Measurements from ENCODE around the gene PAQR3. TPM values are rescaled to one million over a fixed set of nuclear protein-coding genes. Genes with fewer than 3 reads are reported as not detected.
A peak's percentile ranks its signal among the peaks of the same experiment; 100 is the strongest.

Gene PAQR3
- polyA plus RNA-seq, 3 donors: 2.7 to 5.6 (median 5.2) TPM

DNA sequence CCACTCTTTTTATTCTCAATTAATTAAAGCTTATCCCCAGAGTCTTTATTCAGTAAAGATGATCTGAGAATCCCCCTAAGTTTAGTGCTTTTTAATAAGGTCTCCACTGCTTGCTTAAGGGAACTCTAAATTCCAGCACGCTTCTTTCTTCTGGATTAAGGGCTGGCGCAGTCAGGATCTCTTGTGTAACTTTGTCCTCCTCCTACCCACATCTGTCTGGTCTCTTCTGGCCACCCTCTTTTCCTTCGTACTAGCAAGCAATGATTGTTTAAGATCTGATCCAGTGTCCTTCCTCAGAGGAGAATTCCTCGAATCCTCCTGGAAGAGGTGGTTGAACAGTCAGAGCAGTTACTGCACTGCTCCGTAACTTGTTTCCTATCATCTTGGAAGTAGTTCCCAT lies 14.0 kb upstream of the PAQR3 start:
- no peak for DNase-seq
- Mint-ChIP-seq H3K27me3 (ENCODE audit: low read depth in 3 of 3) (peaks cover 1 to 5% (median 3%) of the 10 kb centered on the region in 3 donors), H3K36me3 (no peaks in the 10 kb centered on the region), H3K4me1 (no peaks in the 10 kb centered on the region), H3K9me3 (no peaks in the 10 kb centered on the region), H3K4me3 (no peak overlapping the region), H3K27ac (no peak overlapping the region)
- Histone ChIP-seq H3K27me3 (ENCODE audit: control insufficient read depth in 2 of 2, insufficient read depth in 2 of 2, low read length in 2 of 2) (peaks cover 0 to 3% of the 10 kb centered on the region in 2 donors), H3K4me3 (replicated peaks in 1 of 3; ENCODE audit: low read depth in 2 of 3, low read length in 3 of 3) (no peak overlapping the region), H3K36me3 (replicated peaks in 1 of 2; ENCODE audit: control insufficient read depth in 1 of 2, insufficient read depth in 2 of 2, low read length in 2 of 2) (no peaks in the 10 kb centered on the region), H3K4me2 (replicated peaks; ENCODE audit: extremely low read depth, low read length, poor library complexity, severe bottlenecking) (no peak overlapping the region), H2AFZ (ENCODE audit: insufficient read depth, low read depth, low read length, poor library complexity, severe bottlenecking) (no peak overlapping the region), H3K4me1 (ENCODE audit: control insufficient read depth in 1 of 2, insufficient read depth in 2 of 2, low read length in 2 of 2) (no peaks in the 10 kb centered on the region), H4K20me1 (ENCODE audit: insufficient read depth, low read length) (no peaks in the 10 kb centered on the region), H3K9me3 (replicated peaks in 1 of 2; ENCODE audit: control insufficient read depth in 1 of 2, insufficient read depth in 1 of 2, low read length in 2 of 2) (no peaks in the 10 kb centered on the region), H3K79me2 (ENCODE audit: insufficient read depth, low read length) (no peaks in the 10 kb centered on the region), H3K9ac (ENCODE audit: insufficient read depth, low read length, poor library complexity, severe bottlenecking) (no peak overlapping the region), H3K27ac (ENCODE audit: low read depth in 1 of 2, low read length in 2 of 2) (no peak overlapping the region)
- 100% methylated on average over 1 of the region's 5 CpGs for WGBS (ENCODE audit: insufficient coverage)
- TF ChIP-seq, protein P1, sequence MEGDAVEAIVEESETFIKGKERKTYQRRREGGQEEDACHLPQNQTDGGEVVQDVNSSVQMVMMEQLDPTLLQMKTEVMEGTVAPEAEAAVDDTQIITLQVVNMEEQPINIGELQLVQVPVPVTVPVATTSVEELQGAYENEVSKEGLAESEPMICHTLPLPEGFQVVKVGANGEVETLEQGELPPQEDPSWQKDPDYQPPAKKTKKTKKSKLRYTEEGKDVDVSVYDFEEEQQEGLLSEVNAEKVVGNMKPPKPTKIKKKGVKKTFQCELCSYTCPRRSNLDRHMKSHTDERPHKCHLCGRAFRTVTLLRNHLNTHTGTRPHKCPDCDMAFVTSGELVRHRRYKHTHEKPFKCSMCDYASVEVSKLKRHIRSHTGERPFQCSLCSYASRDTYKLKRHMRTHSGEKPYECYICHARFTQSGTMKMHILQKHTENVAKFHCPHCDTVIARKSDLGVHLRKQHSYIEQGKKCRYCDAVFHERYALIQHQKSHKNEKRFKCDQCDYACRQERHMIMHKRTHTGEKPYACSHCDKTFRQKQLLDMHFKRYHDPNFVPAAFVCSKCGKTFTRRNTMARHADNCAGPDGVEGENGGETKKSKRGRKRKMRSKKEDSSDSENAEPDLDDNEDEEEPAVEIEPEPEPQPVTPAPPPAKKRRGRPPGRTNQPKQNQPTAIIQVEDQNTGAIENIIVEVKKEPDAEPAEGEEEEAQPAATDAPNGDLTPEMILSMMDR (IDR thresholded peaks at IDR 0.05): no peak
- intact Hi-C loops (cut with micrococcal nuclease): no loop called here

DNA sequence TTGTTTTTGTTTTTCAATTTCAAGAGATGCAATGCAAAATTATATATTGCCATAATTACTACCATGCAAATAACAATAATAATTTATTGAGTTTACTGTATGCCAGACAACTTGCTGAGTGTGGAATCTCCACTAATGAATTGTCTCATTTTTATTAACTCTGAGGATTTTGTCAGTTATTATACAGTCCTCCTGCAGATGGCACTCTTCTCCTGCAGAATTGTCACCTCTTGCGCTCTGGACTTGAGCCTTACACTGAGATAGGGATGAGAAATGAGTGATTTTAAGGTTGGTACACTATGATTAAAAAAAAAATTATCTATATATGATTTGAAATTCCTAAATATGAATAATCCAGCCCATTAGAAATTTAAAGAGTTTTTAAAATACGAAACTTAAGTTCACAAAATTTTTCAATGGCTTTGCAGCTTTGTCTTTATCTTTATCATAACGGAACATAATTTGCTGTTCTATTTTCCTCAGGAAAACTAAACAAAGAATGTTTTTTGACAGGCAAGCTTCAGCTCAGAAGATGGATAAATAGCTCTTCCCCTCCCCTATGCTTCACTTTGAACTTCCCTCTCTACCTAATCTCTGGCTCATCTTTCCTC lies 12.7 kb upstream of the PAQR3 start:
- Mint-ChIP-seq H3K36me3 (no peaks in the 10 kb centered on the region), H3K4me3 (no peak overlapping the region), H3K4me1 (peaks cover 1% of the 10 kb centered on the region), H3K27ac (no peak overlapping the region), H3K9me3 (no peaks in the 10 kb centered on the region), H3K27me3 (ENCODE audit: low read depth in 3 of 3) (peaks cover under 1 to 5% (median 3%) of the 10 kb centered on the region in 3 donors)
- Histone ChIP-seq H3K4me3 (replicated peaks in 1 of 3; ENCODE audit: low read depth in 2 of 3, low read length in 3 of 3) (no peak overlapping the region), H3K4me2 (replicated peaks; ENCODE audit: extremely low read depth, low read length, poor library complexity, severe bottlenecking) (no peak overlapping the region), H2AFZ (ENCODE audit: insufficient read depth, low read depth, low read length, poor library complexity, severe bottlenecking) (no peak overlapping the region), H3K9ac (ENCODE audit: insufficient read depth, low read length, poor library complexity, severe bottlenecking) (no peak overlapping the region), H3K27me3 (ENCODE audit: control insufficient read depth in 2 of 2, insufficient read depth in 2 of 2, low read length in 2 of 2) (peaks cover 0 to 3% of the 10 kb centered on the region in 2 donors), H3K36me3 (replicated peaks in 1 of 2; ENCODE audit: control insufficient read depth in 1 of 2, insufficient read depth in 2 of 2, low read length in 2 of 2) (no peaks in the 10 kb centered on the region), H3K9me3 (replicated peaks in 1 of 2; ENCODE audit: control insufficient read depth in 1 of 2, insufficient read depth in 1 of 2, low read length in 2 of 2) (no peaks in the 10 kb centered on the region), H4K20me1 (ENCODE audit: insufficient read depth, low read length) (no peaks in the 10 kb centered on the region), H3K79me2 (ENCODE audit: insufficient read depth, low read length) (no peaks in the 10 kb centered on the region), H3K27ac (ENCODE audit: low read depth in 1 of 2, low read length in 2 of 2) (no peak overlapping the region), H3K4me1 (ENCODE audit: control insufficient read depth in 1 of 2, insufficient read depth in 2 of 2, low read length in 2 of 2) (no peaks in the 10 kb centered on the region)
- DNase-seq: peak; percentile 18 to 49 (median 47)
- intact Hi-C loops (cut with micrococcal nuclease): no loop called here
- TF ChIP-seq, protein P1 (IDR thresholded peaks at IDR 0.05): peak; percentile 78
- WGBS (ENCODE audit: insufficient coverage): 100% methylated on average over 1 of the region's 3 CpGs
